HG03103 (cell line): ENCODE measurements around the gene PALS1.
"Not testable (repeated sequence)": the region's sequence is repeated elsewhere in the genome, so short reads cannot be mapped to it uniquely, and the experiment has no call there.

ENCODE experiments used
- ATAC-seq: cut with Tn5 transposase; IDR thresholded peaks from one replicate; pipeline ENCODE4 v1.9.1; 2021; ENCODE audit warnings: low read depth; ENCODE audit not compliant: unreplicated experiment

PALS1 gene

DNA sequence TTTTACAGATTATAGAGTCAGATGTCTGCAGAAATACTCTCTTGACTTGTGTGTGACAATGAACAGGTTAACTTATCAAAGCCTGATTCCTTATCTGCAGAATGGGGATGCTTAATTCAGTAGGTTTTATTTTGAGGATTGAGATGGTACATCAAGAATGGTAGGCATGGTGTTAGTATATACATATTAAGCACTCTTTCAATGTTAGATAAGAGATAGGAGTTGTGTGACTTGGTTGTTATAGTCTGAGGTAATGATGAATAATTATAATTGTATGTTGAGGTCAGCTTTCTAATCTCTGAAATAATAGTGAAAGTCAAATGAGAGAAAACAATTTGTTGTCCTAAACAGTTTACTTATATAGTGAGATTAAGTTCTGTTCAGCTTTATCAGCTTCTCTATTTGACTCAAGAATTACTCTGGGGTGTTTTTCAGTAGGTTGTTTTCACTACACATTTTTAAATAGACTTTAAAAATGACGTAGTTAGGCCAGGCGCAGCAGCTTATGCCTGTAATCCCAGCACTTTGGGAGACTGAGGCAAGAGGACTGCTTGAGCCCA, 11.9 kb downstream of the PALS1 start:
- no peak for ATAC-seq

DNA sequence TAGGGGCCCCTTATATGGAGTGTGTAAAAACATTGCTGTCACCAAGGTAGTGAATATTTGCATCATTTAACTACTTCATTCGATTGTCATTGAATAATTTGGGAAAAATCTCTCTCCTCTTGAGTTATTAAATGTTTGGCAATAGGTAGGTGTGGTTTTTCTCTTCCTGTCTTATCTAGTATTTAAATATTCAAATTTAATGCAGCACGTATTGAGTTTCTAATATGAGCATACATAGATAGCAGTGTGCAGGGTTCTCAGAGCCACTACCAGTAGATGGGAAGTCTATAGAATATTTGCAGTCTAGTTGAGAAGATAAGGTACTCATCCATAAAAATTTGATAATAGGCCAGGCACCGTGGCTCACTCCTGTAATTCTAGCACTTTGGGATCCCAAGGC, 16.7 kb downstream of the PALS1 start:
- ATAC-seq = no peak

DNA sequence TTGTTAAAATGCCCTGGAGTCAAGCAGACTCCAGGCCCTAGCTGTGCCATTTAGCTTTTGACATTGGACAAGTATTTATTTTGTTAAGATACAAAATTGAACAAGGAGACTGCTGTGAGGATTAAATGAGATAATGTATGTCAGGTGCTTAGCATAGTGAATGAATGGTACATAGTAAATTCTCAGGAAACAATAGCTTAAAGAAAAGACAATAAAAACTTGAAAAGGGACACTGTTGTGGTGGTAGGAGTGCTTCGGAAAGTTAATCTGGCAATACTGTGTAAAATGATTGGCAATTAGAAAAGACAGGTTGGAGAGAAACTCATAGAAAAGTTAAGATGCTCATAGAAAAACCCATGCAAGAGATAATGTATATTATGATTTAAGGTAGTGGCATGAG, 19.7 kb downstream of the PALS1 start:
- no peak for ATAC-seq

DNA sequence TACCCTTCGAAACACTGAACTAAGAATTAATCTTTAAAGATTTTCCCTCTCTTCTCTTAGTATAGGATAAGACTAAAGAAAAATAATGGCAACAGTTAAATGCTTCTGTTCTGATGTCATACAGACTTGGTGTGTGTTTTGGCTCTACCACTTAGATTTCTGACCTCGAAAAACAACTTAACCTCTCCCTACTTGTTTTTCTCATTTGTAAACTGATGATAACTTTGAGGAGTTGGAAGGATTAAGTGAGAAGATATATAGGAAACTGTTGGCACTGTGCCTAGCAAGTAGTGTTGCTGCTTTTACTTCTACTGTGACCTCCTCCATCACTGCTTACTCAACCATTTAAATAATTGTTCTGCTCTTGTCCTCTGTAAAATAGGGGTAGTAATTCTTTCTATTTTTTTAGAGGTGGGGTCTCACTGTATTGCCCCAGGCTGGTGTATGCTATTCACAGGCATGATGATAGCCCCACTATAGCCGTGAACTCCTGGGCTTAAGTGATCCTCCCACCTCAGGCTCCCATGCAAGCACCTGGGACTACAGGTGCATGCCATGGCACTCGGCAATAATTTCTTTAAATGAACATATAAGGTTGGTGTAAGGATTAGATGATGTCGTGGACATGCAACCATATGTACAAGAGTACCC, 22.4 kb downstream of the PALS1 start:
- ATAC-seq = no peak

DNA sequence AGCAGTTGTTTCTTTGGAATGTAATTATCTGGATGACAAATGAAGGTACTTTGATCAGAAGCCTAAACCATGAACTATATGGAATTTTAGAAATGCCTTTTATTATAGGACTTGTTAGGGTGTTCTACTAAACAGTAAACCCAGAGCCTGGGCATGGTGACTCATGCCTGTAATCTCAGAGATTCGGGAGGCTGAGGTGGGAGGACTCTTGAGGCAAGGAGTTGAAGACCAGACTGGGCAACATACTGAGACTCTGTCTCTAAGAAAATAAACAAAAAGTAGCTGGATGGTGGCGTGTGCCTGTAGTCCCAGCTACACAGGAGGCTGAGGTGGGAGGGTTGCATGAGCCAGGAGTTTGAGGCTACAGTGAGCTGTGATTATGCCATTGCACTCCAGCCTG, 23.9 kb downstream of the PALS1 start:
- ATAC-seq = no peak

DNA sequence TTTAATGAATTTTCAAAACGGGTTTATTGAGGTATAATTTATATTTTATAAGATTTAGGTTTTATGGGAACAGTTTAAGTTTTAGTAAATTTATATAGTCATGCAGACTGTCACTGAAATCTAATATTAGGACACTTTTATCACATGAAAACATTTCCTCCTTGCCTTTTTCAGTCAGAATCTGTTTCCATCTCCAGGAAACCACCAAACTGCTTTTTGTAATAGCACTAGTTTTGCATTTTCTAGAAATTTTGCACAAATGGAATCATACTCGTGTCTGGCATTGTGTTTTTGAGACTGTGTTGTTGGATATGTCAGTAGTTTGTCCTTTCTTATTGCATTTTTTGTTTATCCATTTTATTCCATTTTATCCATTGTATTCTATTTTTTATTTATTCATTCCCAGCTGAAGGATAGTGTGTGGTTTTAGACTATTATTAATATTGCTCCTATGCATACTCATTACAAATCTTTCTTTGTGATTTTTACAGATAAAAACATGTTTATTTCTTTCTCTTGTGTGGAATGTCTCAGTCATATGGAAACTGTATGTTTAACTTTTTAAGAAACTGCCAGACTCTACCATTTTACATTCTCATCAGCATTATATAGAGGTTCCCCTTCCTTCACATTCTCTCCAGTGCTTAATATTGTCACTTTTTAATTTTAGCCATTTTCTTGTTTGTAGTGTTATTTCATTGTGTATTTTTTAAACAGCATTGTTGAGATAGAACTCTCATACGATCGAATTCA, 26.5 kb downstream of the PALS1 start:
- no peak for ATAC-seq

DNA sequence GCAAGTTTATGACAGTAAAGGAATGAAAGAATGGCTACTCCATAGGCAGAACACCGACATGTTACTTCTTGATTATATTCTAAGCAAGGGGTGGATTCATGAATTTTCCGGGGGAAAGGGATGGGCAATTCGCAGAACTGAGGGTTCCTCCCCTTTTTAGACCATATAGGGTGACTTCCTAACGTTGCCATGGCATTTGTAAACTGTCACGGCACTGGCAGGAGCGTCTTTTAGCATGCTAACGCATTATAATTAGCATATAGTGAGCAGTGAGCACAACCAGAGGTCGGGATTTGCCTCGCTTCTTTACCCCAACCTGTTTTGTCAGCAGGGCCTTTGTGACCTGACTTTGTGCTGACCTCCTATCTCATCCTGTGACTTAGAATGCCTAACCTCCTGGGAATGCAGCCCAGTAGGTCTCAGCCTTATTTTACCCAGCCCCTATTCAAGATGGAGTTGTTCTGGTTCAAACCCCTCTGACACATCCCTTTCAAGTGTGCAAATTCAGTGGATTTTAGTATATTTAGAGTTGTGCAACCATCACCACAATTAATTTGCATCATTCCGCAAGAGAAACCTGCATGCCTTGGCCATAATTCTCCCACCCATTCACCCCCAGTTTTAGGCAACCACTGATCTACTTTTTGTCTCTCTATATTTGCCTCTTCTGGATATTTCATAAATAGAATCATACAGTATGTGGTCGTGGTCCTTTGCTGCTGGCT, 27.4 kb downstream of the PALS1 start:
- ATAC-seq = no peak

DNA sequence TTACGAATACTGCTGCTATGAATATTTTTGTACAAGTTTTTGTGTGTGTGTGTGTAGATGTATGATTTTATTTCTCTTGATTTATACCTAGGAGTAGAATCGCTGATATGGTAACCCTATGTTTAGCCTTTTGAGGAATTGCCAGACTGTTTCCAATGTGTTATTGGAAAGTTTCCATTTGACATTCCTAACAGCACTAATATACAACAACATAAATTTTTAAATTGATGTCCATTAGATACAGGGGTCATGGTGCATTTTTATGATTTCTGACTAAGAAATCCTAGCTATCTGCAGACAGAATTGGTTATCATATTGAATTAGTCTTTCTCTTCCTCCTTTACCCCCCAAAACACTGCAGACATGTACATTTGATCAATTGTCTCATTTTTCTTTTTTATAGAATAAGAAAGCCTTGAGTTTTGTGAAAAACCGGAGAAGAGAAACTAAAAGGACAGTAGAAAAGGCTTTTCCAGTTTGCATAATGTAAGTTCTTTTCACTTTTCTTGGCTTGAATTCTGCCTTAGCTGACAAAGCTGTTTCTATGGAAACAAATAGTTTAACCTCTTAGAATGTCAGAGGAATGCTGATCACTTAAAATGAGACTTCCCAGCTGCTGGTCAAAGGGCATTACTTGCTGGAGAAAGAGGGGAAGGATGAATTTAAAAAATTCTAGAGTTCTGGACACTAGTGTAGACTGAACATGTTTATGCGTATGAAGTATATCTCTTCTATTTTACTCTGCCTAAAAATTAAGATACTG, 28.2 kb downstream of the PALS1 start:
- no peak for ATAC-seq

DNA sequence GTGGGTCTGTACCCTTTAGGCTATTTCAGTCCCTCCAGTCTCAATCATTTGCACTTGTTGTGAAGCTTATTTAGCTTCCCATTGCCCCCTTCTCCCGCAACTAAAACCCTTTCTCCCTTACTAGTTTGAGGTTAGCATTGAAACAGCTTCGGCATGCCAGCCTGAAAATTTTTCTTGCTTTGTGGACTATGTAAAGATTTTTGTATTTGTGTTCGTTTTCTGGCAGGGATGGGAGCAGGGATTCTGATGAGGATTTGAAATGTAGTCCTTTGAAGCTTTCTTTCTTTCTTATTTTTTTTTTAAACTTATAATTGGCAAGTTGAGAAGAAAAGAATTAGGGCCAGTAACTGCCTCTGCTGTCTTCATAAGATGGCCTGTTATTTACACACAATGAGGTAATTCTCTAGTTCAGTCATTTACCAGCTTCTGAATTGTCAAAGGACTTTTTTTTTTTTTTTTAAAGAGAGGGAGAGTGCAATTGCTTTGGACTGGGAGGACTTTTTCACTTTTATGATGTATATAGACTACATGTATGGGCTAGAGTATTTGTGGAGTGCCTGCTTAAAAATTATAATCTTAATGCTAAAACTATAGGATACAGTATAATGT, 29.0 kb downstream of the PALS1 start:
- no peak for ATAC-seq

DNA sequence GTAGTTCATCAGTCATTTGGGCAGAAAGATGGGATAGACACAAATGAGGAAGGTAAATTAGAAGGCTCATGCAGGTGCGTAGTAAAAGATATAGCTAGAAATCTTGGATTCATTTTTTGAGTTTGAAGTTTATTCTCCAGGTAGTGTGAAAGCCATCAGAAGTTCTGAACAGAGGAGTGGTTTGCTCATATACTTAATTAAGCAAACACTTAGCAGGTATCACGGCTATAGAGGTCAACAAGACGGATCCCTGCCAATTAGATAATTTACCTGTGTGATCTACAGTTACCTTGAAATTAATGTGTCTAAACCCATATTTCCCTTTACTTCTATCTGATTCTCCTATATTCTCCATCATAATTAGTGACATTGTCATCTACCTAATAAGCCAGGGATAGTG, 29.7 kb downstream of the PALS1 start:
- ATAC-seq = no peak

DNA sequence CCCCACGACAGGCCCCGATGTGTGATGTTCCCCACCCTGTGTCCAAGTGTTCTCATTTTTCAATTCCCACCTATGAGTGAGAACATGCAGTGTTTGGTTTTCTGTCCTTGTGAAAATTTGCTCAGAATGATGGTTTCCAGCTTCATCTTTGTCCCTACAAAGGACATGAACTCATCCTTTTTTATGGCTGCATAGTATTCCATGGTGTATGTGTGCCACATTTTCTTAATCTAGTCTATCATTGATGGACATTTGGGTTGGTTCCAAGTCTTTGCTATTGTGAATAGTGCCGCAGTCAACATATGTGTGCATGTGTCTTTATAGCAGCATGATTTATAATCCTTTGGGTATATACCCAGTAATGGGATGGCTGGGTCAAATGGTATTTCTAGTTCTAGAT, 32.0 kb downstream of the PALS1 start:
- not testable (repeated sequence) for ATAC-seq

DNA sequence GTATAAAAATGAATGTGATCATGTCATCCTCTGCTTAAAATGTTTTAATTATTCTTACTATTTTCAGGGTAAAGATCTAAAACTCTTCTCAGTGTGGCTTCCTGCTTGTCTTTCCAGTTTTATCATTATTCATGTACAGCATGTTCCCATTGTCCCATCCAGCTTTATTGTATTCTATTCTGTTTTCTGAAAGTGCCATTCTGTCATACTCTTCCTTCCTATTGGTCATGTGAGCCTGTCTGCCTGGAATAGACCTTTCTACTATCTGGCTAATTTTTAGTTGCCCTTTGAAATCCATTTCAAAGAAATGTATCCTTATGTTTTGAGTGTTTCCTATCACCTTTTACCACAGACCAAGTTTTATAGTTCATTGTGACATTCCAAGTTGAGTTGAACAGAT, 34.9 kb downstream of the PALS1 start:
- no peak for ATAC-seq

DNA sequence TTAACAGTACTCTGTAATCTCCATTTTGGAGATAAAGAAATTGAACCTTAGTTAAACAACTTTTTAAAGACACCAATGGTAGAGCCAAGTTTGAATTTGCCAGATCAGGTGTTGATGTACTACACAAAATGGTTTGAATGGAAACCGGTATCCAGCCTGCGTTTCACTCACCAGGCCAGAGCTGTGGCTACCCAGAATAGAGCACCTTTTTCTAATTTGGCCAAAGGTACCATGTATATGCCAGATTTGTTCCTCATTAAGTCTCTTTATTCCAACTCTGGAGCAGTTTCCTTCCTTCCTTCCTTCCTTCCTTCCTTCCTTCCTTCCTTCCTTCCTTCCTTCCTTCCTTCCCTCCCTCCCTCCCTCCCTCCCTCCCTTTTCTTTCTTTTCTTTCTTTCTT, 39.3 kb downstream of the PALS1 start:
- ATAC-seq = no peak

DNA sequence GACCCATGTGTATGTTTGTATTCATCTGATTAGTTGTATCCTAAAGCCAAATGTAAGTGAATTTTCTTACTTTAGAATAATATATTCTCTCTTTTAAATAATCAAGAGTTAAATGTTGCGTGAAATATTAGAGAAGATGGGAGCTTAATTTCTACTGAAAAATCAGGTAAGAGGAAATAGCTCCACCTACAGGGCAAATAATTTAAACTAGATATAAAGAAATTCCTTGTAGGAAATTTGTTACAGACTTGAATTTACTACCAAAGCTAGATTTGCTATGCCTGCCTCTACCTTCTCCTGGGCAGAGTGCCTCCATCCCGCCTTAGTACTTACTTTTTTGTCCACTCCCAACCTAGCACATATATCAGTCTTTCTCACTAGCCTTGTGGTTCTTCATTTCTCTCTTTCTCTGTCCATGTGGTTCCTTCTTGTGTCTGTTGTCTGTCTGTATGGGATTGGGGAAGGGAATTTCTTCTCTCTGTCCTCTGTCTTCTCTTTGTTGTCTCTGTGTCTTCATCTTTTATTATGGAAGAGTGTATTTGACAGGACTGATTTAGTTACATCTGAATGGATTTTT, 44.7 kb downstream of the PALS1 start:
- no peak for ATAC-seq
